Embryonic facial prominence (tissue), 1 donor: ENCODE data around the gene HIKESHI.
"Not testable (repeated sequence)": the region's sequence is repeated elsewhere in the genome, so short reads cannot be mapped to it uniquely, and the experiment has no call there.

Experiments used
- DNase-seq: peaks from one replicate; pipeline ENCODE4 v3.0.0-alpha.2; 2016; ENCODE audit errors: extremely low spot score

The HIKESHI gene

DNA sequence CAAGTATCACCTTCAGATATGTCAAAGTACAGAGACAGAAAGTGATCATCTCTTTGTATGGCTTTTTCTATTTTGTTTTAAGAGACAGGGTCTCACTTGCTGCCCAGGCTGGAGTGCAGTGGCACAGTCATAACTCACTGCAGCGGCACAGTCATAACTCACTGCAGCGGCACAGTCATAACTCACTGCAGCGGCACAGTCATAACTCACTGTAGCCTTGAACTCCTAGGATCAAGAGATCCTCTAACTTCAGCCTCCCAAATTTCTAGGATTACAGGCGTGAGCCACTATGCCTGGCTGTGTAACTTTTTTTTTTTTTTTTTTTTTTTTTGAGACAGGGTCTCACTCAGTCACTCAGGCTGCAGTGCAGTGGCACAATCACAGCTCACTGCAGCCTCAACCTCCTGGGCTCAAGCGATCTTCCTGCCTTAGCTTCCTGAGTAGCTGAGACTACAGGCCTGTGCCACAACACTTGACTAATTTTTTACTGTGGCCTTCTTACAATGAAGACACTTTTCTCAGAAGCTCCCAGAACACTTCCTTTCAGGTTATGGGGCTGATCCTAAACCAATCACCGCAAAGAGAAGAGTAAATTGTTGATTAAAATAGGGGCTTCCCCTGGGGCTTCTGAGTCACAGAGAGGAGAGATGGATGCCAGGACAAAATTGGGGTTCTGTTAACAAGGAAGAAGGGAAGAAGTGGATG, 9.0 kb upstream of the HIKESHI start:
- no peak for DNase-seq

DNA sequence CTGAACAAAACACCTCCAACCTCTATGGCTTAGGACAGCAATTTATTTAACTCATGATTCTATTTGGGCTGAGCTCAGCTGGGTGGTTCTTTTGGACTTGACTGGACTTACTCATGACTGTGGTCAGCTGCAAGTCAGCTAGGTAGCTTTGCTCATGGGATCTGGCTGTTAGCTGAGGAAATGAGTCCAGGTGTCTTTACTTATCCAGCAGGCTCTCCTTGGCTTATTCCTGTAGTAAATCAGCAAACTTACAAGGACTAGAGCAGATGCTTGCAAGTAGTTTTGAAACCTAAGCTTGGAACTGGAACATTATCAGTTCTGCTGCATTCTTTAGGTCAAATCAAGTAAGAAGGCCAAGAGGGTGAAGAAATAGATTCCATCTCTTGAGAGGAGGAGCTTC, 8.0 kb upstream of the HIKESHI start:
- DNase-seq, result no peak

DNA sequence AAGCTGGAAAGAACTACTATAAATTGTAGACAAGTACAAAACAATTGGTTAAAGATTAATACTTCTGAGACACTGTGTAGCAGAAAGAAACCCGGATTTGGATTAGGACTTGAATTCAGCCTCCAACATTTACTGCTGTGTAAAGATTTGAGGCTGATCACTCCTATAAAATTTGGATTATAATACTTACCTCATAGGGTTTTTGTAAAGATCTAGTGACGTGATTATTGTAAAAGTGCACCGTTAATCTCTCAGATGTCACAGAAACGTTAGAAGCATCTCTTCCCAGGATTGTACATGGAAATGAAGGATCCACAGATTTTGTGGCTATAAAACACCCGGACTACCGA, 323 bp upstream of the HIKESHI start:
- DNase-seq, result no peak

DNA sequence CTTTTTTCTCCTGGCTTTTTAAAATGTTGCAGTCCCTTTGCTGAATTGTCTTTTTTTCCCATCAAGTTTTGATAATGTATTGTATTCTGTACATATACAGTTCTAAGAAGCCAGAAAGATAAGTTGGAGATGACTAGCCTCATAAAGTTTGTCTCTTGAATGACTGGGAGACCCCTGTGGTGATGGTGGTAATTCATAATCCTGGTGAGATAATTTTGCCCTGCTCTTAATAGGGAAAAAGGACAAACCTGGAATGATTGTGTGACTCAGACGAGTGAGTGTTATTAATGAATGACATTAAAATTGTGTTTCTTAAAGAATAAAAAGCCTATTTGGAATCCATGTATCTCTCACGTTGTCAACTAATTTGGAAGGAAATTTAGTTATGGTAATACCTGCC, 1.2 kb downstream of the HIKESHI start:
- DNase-seq, result no peak

GRCh38 chr11:86308710-86309109, 6.7 kb downstream of the HIKESHI start:
- not testable (repeated sequence) for DNase-seq

GRCh38 chr11:86313793-86314192, 11.8 kb downstream of the HIKESHI start:
- DNase-seq, result no peak

- no peak for DNase-seq
Observed at GRCh38 chr11:86314636-86315035, 12.6 kb downstream of the HIKESHI start.

- no peak for DNase-seq
Observed at GRCh38 chr11:86335131-86335767, 33.2 kb downstream of the HIKESHI start.

GRCh38 chr11:86337227-86337626, 35.2 kb downstream of the HIKESHI start:
- no peak for DNase-seq

DNA sequence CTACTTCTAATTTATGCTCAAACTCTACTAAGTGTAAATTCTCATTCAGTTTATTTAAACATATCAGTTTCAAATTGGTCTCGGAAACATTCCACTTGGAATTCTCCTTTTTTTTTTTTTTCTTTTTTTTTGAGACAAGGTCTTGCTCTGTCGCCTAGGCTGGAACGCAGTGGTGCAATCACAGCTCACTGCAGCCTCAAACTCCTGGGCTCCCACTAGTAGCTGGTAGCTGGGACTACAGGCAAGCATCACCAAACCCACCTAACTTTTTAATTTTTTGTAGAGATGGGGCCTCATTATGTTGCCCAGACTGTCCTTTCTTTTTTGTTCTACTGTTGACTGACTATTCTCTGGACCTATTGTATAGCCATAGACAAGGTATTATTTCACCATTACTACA, 39.3 kb downstream of the HIKESHI start:
- DNase-seq, result no peak

DNA sequence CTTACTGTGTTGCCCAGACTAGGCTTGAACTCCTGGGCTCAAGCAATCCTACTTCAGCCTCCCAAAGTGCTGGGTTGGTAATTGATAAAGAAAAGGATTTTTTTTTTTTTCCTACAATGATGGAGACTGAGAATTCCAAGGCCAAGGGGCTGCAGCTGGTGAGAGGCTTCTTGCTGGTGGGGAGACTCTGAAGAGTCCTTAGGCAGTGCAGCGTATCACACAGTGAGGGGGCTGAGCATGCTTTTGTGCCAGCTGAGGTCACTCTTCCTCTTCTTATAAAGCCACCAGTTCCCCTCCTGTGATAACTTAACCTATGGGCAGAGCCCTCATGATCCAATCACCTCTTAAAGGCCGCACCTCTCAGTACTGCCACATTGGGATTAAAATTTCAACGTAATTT, 44.5 kb downstream of the HIKESHI start:
- DNase-seq, result no peak

- no peak for DNase-seq
Observed at GRCh38 chr11:86355256-86355655, 53.2 kb downstream of the HIKESHI start.

DNA sequence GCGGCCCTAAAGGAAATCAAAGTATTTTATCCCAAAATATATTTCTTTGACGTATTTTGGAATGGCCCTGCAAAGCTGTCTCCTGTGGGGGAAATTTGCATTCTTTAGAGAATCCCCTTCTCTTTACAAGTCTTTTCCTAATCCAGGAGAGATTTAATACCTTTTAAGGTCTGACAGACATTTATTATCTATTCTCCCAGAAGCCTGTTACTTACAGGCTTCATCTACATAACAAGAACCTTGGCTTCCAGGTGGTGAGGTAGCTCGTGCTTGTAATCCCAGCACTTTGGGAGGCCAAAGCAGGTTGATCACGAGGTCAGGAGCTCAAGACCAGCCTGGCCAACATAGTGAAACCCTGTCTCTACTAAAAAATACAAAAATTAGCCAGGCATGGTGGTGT, 55.4 kb downstream of the HIKESHI start:
- DNase-seq, result not testable (repeated sequence)

- DNase-seq, result no peak
Observed at GRCh38 chr11:86358720-86359119, 56.7 kb downstream of the HIKESHI start.

DNA sequence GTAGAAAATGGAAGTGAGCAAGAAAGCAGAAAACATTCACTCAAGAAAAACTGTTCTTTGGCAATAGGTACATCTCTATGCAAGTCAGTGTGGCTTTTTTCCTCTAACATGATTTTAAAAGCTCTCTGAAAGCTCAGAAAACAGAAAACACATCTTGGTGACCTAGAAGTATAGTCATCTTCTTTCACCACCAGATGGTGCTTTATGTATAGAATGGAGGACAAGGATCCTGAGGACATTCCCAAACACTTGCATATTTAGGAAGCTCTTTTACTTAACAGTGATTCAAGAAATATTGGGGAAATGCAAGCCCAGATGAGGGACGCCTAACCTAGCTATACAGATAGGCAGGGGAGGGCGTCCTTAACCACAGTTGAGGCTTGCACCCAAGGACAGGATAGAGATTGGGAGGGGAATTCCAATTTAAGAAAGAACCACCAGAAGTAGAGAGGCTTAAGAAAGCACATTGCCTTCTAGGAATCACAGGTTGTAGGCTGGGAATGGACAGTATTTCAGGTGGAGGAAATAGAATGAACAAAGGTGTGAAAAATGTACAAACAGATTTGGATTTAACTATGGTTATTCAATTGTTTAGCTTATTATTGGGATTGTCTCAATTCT, 58.8 kb downstream of the HIKESHI start:
- no peak for DNase-seq

- no peak for DNase-seq
Observed at GRCh38 chr11:86363424-86363823, 61.4 kb downstream of the HIKESHI start.

DNA sequence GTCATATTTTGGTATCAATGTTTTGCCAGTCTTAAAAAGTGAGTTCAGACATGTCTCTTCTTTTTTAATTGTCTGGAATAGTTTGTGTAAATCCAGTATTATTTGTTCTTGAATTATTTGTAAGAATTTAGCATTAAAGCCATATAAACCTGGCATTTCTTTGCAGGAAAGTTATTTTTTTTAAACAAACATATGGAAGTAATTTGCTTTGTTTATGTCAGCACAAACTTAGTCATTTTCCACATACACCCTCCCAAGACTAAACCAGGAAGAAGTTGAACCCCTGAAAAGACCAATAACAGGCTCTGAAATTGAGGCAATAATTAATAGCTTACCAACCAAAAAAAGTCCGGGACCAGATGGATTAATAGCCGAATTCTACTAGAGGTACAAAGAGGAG, 63.5 kb downstream of the HIKESHI start:
- DNase-seq, result no peak

DNA sequence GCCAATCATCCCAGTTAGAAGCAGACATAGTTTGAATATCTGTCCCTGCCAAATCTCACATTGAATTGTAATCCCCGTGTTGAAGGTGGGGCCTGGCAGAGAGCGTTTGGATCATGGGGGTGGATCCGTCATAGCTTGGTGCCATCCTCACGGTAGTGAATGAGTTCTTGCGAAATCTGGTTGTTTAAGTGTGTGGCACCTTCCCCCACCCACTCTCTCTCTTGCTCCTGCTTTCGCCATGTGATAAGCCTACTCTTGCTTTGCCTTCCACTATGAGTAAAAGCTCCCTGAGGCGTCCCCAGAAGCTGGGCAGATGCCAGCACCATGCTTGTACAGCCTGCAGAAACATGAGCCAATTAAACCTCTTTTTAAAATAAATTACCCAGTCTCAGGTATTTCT, 67.6 kb downstream of the HIKESHI start:
- DNase-seq, result no peak

GRCh38 chr11:86370171-86370570, 68.1 kb downstream of the HIKESHI start:
- DNase-seq, result no peak

GRCh38 chr11:86370922-86371594, 69.0 kb downstream of the HIKESHI start:
- DNase-seq, result no peak

GRCh38 chr11:86372041-86372440, 70.0 kb downstream of the HIKESHI start:
- no peak for DNase-seq

GRCh38 chr11:86372586-86372985, 70.5 kb downstream of the HIKESHI start:
- no peak for DNase-seq

DNA sequence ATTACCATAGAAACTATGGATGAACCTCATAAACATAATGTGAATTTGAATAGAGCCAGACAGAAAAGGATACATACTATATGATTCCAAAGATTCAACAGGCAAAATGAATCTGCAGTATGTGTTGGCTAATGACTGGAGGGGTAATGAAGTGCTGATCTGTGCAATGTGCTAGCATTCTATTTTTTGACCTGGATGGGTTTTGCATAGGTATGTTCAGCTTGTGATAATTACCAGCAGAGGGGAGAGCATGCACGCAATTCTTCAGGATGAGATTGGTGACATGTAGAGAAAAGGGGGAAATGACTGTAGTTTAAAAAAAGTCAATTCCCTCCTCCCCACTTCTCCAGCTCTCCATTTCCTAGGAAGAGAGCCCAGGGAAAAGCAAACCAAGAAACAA, 72.0 kb downstream of the HIKESHI start:
- DNase-seq, result no peak
